Measurements from ENCODE around the gene COL20A1.
"Not testable (repeated sequence)": the region's sequence is repeated elsewhere in the genome, so short reads cannot be mapped to it uniquely, and the experiment has no call there.

The COL20A1 gene

DNA sequence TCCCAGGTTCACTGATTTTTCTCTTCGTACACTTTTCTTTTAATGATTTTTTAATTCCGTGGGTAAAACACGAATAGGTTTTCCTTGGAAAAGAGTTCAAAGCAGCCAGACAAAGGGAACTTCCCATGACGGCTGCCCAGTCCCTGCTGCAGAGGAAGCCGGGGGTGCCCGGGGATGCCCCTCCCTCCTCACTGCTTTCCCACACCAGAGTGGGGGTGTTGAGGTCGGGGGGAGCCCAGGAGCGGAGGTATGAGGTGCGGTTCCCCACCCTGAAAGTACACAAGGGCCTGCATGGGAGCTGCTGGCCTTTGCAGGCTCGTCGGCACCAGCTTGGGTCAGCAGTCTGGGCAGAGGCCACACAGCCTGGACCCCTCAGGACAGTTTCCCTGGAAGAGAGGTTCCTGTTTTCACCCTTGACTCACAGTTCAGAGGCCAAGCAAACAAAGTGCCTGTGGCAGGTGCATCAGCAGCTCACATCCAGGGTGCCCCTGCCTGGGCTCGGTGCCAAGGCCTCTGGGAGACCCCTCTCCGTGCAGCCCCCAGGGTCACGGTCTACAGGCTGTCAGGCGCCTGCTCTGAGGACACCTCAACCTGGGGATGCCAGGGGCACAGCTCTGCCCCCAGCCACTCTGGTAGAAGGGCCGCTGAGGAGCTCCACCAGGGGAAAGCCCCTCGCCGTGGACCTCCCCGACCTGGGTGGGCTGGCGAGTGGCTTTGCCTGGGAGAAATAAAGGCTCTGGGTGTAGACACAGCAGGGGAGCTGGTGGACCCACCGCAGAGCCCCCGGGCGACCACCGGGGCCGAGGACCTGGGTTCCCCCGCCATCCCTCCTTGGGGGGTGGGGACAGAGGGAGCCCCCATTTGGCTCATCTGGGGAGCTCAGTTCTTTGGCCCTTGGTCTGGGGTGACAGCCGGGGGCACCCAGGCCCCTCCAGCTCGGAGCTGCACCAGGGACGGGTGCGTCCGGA is 83.6 kb downstream of the COL20A1 start:
- DNase-seq (ENCODE audit: low spot score) = no peak

- DNase-seq (ENCODE audit: low spot score) = no peak
These were observed 84.4 kb downstream of the COL20A1 start for GRCh38 chr20:63377256-63377941.

DNA sequence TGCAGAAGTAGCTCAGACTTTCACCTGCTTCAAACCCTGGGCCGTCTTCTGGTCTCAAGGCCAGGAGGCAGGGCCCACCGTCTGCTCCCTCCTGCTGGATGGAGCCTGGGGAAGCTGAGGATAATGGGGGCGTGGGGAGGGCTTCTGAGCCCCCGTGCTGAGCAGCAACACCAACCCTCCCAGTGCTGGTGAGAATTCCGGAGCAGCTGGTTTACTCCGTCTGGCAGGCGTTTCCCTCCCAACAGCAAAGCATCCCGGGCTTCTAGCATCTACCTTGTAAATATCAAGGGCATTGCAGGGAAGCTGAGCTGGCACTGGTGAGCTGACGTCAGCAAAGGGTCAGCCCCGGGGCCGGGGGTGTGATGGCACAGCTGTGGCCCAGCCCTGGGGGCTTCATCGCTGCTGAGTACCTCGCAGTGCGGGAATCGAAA is 85.0 kb downstream of the COL20A1 start:
- DNase-seq (ENCODE audit: low spot score) = no peak

DNA sequence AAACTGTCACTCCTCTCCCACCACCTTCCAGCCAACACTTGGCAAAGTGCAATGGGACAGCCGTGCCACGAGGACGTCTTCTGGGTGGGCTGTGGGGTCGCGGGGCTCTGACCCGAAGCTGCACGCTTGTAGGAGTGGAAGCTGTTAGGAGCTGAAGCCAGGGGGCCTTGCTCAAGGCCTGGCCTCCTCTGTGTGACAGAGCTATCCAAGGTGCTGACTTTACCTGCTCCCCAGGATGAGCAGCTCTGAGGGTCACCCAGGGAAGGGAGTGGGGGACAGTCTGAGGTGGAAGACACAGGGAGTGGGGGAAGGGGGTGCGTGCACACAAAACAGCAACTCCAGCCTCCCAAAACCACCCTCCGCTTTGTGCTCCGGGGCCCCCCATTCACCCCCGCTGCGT is 85.6 kb downstream of the COL20A1 start:
- no peak for DNase-seq (ENCODE audit: low spot score)

DNA sequence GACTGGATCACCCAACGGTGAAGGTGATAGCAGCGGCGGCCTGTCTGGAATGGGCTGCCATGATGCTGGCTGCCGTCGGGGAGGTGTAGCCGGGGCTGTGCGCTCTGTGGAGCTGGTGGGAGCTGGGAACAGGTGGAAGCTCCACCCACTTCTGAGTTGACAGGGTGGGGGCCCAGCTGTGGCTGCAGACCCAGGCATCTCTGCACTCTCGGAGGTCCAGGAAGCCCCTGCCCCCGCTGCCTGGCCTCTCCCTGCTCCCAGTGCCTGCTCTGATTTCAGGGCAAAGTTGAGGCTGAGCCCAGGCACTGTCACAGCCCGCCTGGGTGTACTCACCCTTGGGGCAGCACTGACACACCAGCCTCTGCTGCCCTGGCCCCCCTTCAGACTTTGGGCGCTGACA is 86.3 kb downstream of the COL20A1 start:
- no peak for DNase-seq (ENCODE audit: low spot score)

GRCh38 chr20:63379872-63380271 is 86.9 kb downstream of the COL20A1 start:
- DNase-seq (ENCODE audit: low spot score) = not testable (repeated sequence)

DNA sequence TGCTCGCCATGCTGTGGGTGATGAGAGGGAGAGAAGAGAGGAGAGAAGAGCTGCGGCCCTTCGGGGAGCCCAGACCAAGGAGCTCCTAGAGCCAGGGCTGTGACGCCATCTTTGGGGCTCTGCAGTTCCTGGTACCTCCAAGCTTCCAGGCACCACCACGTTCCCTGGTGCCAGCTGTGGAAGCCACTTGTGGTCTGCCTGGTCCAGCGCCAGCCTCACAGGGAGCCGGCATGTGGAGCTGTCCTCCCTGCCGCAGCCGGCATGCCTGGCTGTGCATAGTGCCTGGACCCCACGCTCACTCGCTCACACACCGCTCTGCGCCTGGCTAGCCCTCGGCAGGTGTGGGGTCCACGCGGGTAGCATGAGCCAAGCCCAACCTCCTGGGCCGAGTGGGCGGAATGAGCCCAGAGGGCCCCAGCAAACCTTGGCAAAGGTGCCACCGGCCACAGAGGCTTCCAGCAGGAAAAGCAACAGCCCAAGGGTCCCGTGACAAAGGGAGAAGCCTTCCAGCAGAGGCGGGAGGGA is 87.4 kb downstream of the COL20A1 start:
- no peak for DNase-seq (ENCODE audit: low spot score)

DNA sequence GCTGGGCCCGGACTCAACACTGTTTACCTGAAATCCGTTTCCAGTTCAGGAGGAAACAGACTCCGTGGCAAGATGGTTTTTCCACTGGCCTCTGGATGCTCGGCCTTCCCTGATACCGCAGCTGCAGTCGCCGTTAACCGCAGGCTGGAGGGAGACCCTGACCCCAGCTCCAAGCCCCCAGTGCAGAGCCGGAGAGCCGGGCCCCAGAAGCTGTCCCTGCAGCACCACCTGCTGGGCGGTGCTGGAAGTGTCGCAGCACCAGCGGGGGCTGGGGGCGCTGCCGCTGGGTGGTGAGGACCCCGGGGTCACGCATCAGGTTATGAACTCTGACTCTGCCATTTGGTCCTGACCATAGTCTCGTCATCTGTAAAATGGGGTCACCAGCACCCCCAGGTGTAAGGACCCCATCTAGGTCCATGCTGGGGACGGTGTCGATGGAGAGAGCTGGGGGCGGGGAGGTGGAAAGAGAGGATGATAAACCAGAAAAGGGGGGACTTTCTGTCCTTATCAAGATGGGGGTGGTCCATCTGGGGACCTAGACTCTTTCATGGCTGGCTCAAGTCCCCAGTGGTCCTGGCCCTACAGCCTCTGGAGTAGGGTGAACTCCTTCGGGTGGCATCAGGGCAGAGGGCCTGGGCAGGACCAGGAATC is 88.9 kb downstream of the COL20A1 start:
- DNase-seq (ENCODE audit: low spot score) = no peak

- peak; percentile 44 for DNase-seq (ENCODE audit: low spot score)
These were observed 89.7 kb downstream of the COL20A1 start for GRCh38 chr20:63382551-63383300.

GRCh38 chr20:63383556-63383955 is 90.6 kb downstream of the COL20A1 start:
- no peak for DNase-seq (ENCODE audit: low spot score)

- DNase-seq (ENCODE audit: low spot score) = no peak
These were observed 91.3 kb downstream of the COL20A1 start for GRCh38 chr20:63384336-63384735.
